HG02884 (cell line): ENCODE data around the gene DDX49.
"Not testable (repeated sequence)": the region's sequence is repeated elsewhere in the genome, so short reads cannot be mapped to it uniquely, and the experiment has no call there.

Source experiments
- ATAC-seq: cut with Tn5 transposase; IDR thresholded peaks from one replicate; pipeline ENCODE4 v1.9.1; 2021; ENCODE audit warnings: mild to moderate bottlenecking, moderate library complexity; ENCODE audit not compliant: unreplicated experiment

DDX49 gene

DNA sequence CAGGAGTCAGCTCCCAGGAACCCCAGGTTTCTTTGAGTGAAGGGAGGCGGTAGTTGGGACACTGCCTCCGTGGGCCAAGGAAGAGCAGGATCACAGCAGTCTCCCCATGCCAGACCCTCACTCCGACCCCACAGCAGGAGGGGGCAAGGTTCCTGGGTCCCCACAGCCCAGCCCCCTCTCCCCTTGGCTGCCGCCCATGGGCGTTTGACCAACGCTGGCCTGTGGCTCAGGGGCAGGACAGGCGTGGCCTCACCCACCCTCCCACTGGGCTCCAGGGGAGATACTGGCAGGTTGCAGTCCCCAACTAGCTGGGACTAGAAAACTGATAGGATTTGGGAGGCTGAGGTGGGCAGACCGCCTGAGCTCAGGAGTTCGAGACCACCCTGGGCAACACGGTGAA is 9.5 kb upstream of the DDX49 start:
- ATAC-seq = no peak

DNA sequence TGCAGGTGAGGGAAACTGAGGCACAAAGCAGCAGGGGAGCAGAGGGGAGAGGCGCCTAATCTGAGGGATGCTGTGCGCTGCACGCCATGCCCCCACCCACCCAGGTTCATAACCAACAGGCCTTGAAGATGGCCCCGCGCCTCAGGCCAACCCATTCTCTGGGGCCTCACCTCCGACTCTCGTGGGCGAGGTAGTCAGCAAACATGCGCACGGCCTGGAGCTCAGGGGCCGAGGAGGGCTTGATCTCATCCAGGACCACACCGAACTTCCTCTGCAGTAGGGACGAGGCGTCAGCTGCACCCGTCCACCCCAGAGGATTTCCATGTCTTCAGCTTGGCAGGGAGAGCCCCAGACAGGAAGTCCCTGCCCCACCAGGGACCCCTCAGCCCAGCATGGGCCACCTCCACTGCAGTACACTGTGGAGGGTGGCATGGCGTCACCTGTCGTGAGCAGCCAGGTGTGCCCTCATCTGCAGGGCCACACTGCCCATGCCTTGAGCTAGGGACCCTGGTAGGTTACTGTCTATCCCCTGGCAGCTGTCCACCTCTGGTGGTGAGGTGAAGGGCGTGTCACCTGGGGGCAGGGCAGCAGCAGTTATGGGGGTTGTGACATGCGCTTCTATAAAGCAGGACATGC is 8.6 kb upstream of the DDX49 start:
- no peak for ATAC-seq

DNA sequence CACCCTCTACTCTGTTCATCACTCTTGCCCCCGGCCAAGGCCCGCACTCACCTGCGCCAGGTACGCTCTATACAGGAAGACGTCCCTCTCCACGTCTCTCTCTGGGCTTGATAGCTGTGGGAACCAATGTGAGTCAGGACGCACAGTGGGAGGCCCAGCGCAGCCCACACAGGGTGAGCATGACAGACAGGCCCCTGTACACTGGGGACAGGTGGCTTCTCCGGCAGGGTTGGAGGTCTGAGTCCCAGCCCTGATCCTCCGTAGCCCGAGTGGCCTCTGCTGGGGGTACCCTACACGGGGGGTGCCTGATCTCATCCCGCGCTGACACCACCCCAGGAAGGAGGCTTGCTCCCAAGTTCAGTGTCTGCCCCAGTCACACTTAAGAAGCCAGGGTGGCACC is 6.6 kb upstream of the DDX49 start:
- no peak for ATAC-seq

DNA sequence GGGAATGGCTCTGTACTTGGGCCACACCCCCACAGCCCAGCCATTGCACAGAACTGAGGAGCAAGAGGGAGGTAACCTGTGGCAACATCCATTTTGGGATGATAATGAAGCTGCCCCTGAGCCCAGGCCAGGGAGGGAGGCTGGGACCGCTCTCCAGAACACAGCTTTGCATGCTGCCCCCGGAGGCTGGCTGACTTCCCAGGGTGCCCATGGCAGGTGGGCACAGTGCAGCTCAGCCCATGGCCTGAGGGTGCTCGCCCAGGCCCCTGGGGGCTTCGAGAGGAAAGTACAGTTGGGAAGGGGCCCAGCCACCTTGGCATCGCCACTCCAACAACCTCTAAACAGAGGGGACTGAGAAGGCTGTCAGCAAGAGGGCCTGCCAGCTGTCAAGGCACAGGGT is 6.0 kb upstream of the DDX49 start:
- ATAC-seq = no peak

DNA sequence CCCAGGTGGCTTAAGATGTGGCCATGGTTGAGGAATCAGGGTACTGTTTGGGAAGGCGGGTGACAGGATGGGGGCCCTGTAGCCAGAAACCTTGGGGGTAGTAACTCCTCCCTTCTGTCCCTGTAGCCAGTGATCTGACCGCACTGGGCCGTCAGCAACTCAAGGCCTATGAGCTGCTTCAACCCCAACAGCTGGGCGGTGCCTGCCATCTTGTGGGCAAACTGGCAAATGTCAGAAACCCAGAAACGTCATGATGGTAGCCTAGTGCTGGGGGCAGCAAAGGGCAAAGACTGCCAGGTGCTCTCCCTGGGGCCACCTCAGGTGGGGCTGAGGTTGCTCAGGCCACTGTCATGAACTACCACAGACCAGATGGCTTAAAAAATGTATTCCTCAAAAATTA is 3.9 kb upstream of the DDX49 start:
- ATAC-seq = no peak

DNA sequence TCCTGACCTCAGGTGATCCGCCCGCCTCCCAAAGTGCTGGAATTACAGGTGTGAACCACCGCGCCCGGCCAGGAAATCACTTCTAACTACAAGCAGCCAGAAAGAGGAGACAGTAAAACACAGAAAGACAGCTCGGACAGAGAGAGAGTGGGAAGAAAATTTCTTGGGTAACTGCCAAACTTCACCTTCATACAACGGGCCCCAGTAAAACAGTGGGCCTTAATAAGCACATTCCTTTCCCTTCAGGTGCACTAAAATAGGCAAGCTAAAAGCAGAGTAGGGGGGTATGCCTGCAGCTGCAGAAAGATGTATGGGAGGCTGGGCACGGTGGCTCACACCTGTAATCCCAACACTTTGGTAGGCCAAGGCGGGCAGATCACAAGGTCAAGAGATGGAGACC is 1.9 kb upstream of the DDX49 start:
- not testable (repeated sequence) for ATAC-seq

DNA sequence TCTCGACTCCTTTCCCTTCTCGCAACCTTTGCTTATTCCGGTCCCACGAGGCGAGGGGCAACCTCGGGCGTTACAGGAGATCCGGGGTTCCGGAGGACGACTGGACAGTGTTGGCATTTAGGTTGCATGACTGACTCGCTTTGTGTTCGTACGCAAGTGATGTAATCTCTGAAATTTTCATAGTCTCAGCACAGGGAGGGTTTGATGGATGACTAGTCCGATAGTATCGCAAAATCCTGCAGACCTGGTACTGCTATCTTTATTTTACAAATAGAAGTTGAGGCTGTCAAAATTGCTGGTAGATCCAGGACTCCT is 342 bp downstream of the DDX49 start:
- ATAC-seq = no peak

DNA sequence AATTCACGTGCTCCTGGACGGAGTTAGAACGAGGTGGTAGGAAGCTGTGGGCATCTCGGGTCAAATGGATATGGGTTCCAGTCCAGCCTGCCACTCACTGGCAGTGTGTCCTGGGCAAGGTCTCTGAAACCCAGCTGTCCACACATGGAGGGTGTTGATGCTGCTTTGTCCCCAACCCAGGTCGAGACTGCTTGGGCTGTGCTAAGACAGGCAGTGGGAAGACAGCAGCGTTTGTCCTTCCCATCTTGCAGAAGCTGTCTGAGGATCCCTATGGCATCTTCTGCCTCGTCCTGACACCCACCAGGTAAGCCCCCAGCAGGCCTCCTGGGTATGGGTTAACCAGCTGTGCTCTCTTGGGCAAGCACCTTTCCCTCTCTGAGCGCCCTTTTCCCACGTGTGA is 885 bp downstream of the DDX49 start:
- no peak for ATAC-seq

DNA sequence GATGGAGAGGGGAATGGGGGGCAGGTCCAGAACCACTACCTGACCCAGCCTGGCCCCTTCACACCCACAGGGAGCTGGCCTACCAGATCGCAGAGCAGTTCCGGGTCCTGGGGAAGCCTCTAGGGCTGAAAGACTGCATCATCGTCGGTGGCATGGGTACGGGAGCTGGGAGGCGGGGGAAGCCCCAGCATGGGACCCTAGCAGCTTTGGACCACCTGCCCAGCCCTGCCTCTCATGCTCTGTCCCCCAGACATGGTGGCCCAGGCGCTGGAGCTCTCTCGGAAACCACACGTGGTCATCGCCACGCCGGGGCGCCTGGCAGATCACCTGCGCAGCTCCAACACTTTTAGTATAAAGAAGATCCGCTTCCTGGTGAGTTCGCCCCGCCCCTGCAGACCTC is 2.1 kb downstream of the DDX49 start:
- no peak for ATAC-seq

DNA sequence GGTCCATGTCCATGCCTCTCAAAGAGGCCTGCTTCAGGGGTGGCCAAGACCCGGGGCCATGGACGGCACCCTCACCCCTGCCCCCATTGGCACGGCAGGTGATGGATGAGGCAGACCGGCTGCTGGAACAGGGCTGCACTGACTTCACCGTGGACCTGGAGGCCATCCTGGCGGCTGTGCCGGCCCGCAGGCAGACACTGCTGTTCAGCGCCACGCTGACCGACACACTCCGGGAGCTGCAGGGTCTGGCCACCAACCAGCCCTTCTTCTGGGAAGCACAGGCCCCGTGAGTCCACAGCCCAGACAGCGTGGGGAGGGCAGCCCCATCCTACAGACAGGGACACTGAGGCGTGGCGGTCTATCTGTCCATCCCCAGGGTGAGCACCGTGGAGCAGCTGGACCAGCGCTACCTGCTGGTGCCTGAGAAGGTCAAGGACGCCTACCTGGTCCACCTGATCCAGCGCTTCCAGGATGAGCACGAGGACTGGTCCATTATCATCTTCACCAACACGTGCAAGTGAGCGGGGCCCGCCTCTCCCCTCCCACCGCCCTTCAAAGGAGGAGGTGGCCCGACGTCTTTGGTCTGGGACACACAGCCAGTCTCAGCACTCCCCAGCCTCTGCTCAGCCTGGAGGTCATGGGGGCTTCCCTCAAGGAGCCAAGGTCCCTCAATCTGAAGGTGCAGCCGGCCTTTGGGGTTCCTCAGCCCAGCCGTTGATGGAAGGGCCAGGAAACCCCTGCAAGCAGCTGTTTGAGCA is 2.9 kb downstream of the DDX49 start:
- no peak for ATAC-seq

DNA sequence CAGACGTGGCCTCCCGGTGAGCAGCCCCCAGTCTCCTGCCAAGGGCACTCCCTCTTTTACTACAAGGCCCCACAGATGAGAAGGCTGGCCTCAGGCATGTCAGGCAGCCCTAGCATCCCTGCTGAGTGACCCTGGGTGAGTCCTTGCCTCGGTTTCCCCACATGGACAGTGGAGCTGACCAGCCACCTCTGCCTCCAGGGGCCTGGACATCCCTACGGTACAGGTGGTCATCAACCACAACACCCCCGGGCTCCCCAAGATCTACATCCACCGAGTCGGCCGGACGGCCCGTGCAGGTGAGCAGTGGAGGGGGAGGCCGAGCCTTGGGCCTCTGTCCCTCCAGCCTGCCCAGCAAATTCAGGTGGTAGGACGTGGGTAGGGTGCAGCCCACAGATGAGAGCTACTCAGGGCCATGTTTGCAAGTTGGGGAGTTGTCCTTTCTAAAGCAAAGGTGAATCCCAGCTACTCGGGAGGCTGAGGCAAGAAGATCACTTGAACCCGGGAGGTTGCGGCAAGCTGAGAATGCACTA is 5.2 kb downstream of the DDX49 start:
- no peak for ATAC-seq

DNA sequence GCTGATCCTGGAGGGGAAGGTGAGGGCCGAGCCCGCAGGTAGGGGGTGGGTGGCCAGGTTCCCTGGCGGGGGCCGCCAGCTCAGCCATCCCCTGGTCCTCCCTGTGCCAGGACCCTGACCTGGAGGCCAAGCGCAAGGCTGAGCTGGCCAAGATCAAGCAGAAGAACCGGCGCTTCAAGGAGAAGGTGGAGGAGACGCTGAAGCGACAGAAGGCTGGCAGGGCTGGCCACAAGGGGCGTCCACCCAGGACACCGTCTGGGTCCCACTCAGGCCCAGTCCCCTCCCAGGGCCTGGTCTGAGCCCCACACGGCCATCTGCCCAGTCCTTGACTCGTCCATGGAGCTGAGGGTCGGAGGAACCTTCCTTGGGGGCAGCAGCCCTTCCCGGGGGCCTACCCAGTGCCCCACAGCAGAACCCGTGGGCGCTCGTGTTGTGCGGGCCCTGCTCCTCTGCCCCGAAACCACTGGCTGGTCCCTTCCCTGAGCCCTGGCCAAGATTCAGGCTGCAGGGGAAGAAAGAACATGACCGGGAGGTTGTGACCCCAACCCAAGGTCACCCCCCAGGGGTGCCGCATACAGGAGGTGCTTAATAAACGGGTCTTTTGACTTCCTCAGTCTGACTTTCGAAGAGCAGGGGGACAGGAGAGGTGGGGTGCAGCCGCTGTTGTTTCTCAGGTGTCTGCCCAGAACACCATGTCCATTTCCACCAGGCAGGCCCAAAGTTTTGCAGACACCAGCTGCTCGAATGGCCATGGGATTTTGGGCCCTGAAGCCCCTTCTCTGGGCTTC is 8.7 kb downstream of the DDX49 start:
- no peak for ATAC-seq

DNA sequence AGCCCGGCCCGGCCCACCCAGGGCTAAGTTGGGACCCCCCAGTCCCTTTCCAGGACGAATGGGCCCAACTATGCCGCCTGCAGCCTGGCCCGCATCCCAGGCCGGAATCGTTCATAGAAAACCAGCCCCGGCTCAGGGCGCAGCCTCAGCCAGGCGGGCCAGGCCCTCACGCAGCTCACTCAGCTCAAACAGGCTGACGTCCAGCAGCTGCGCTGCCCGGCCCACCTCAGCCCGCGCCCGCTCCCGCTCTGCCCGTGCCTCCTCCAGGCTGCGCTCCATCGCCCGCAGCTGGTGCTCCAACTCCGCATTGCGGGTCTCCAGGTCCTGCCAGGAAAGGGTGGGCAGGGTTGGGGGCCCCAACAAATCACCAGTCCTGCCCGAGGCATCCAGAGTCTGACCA is 9.8 kb downstream of the DDX49 start:
- no peak for ATAC-seq

DNA sequence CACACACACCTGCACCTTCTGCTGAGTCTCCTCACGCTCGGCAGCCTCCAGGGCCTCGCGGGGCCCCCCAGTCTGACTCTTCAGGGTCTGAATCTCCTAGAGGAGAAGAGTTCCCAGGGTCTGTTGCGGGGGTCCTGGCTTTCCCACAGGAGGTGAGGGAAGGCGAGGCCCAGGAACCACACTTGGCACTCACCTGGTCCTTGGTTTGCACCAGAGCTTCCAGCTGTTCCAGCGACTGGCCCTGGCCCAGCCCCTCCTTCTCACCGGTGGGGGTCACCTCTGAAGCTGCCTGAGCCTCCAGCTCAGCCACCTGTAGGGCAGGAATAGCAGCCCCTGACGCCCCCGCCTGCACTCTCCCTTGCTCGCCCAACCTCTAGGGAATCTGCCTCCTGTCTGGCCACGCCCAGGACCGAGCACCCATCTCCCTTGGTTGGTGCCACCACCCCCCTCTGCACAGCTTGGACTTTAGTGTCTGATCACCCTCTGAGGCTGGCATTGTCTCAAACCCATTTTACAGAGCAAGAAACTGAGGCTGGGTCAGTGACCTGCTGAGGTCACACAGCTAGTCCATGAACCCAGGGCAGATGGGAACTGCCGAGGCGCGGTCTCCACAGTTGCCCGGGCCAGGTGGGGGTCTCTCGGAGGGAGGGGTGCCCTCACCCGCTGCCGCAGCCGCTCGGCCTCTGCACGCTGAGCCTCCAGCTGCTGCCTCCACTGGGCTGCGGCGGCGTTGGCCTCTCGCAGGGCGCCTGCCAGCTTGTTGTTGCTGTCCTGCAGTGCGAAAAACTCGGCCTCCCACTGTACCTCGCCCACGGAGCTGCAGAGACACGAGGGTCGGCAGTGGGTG is 12.0 kb downstream of the DDX49 start:
- no peak for ATAC-seq

DNA sequence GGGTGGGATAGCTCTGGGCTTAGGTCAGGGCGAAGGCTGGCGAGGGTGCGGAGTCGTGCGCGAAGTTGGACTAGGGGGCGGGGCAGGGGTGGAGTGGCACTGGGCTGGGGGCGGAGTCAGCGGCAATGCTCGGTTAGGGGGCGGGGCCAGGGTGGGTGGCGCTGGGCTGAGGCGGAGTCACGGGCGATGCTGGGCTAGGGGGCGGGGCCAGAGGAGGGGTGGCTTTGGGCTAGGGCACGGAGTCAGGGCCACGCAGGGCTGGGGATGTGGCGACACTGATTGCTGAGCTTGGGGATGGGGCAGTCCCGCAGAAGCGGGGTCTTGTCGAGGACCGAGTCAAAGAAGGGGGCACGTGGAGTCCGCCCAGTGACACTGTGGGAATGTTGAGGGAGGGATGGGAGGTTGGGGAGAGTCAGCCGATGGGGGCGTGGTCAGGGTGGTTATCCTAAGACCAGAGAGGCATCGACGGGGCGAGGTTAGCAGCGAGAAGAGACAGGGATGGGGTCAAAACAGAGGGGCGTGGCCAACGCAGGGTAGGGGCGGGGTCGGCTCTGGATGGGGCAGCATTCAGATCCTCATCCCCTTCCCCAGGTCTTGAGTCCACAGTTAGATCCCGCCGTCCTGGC is 12.8 kb downstream of the DDX49 start:
- no peak for ATAC-seq

DNA sequence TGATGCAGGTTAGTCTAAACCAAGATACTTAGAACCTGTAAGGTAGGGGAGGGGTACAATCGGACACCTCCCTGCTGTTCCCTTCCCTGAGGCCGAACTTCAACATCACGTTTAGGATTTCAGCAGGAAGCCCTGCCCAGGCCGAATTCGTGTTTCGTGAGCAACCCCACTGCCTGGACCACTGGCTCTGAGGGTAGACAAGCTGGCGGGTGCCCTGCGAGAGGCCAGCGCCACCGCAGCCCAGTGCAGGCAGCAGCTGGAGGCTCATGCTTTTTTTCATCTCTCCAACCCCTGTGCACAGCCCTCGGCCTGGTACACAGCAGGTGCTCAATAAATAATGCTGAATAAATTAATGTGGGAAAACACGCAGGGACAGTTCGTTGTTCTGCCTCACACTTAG is 13.8 kb downstream of the DDX49 start:
- ATAC-seq = no peak

DNA sequence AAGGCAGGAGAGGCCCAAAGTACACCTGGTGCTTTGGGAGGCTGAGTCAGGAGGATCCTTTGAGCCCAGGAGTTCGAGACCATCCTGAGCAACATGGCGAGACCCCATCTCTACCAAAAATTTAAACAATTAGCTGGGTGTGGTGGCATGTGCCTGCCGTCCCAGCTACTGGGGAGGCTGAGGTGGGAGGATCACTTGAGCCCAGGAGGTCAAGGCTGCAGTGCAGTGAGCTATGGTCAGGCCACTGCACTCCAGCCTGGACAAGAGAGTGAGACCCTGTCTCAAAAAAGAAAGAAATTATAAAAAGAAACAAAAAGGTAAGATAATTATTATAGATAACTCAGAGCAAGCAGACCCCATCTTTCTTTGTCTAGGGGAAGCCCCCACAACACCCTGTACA is 19.6 kb downstream of the DDX49 start:
- ATAC-seq = no peak

DNA sequence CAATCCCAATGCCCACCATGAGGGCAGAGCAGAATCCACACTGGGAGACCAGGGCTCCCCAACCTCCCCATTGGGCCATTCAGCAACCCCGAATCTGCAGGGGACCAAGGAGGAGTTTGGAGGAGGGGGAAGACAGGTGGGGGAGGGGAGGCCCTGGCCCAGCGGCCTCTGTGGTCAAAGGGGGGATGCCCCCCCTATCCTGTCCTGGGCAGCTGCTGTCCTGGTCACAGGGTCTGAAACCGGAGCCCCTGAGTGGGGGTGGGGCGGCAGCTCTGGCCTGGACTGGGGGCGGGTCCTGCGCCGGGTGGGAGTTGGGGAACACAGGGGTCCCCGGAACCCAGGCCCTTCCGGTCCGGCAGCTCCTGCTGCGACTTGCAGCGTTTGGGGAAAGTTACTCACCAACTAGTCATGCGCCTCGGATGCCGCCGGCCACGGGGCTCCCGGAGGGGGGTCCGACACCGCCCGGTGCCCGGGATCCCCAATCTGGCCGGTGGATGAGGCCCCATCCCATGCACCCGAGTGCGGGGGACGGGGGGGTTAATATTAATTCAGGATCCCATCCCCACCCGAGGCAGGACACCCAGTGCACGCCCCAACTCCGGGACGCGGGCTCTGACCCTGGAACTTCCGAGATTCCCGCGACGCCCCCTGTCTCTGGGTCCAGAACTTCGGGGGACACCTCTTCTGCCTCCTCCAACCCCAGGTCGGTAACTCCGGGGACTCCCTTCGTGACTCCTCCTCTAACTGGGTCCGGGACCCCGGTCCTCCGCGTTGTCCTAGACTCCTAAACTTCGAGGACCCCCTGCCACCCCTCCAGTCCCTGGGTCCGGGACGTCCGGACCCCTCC is 20.6 kb downstream of the DDX49 start:
- no peak for ATAC-seq

DNA sequence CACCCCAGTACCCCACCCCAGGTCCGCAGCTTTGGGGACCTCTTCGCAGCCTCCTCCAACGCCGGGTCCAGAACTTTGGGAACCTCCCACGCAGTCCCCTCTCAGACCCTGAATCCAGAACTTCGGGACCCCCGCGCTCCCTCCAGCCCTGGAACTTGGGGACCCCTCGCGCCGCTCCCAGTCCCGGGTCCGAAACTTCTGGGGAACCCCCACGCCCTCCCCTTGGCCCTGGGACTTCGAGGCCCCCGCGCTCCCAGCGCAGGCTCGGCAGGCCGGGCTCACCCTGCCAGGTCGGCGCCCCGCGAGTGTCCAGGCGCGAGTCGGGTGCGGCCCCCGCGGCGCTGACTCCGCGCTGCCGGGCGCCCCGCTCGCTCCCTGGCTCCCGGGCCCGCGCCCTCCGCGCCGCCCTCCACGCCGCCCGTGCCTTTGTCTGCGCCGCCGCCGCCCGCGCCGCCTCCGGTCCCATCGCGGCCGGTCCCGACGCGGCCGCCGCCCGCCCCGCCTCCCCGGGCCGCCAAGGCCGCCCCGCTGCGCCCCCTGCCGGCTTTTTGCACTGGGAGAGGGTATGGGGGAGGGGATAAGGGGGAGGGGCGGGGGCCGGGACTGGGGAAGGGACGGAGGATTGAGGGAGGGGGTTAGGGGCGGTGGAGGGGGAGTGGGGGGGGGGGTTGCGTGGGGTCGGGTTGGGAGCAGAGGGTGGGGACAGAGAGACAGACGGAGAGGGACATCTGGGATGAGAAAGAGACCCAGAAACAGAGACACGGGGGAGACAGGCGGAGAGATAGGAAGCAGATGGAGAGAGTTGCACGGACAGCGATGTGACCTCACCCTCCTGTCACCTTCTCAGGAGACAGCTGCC is 21.5 kb downstream of the DDX49 start, which contains the start of gene HOMER3:
Gene HOMER3 (minus strand): TSS at position 449 of the 859 bp plus-strand sequence. CDS start 2,235 bp downstream, outside the sequence.
- ATAC-seq = no peak
